GM12878 (cell line): ENCODE measurements around the gene ENTPD6. TPM values are rescaled to one million over a fixed set of nuclear protein-coding genes. Genes with fewer than 3 reads are reported as not detected.

Source experiments
- ATAC-seq: fragments of 200-7000 bp; cut with Tn5 transposase; 3 replicates; pipeline ENCODE4 v1.9.1; 2020; ENCODE audit warnings: mild to moderate bottlenecking, moderate library complexity
- BruUV-seq: library from RNA; stranded (reverse); fragments of 400-500 nt; replicated peaks from 2 replicates; lab custom pipeline; 2021; lab: Mats Ljungman, UMichigan
- CTCF ChIA-PET: fragments of 300-600 bp; sonication (Branson Sonifier 250); formaldehyde crosslinking; extraction: SDS; loops from one replicate; lab custom pipeline; 2021; ENCODE audit warnings: inconsistent platforms; lab: Yijun Ruan, JAX
- POLR2A ChIA-PET: fragments of 350-600 bp; formaldehyde crosslinking; extraction: SDS; loops from one replicate; lab custom pipeline; 2021; ENCODE audit warnings: inconsistent platforms; lab: Charles Lee
- RAD21 ChIA-PET: fragments of 300-600 bp; sonication (Branson Sonifier 250); formaldehyde crosslinking; loops from one replicate; lab custom pipeline; 2023; ENCODE audit warnings: antibody characterized with exemption; ENCODE audit not compliant: unreplicated experiment; lab: Charles Lee
- SMC1A ChIA-PET: fragments of 300-600 bp; sonication (Branson Sonifier 250); formaldehyde crosslinking; loops from one replicate; lab custom pipeline; 2023; ENCODE audit not compliant: unreplicated experiment, uncharacterized antibody; lab: Charles Lee
- DNase-seq: peaks from one replicate; pipeline ENCODE4 v3.0.0-alpha.2; 2011; ENCODE audit warnings: low read depth, low spot score
- FAIRE-seq: peaks from 3 replicates; lab custom pipeline; 2011; peaks lifted over from hg19 to GRCh38; lab: Jason Lieb, UNC
- H2AFZ ChIP-seq: 2 replicates; pipeline ENCODE4 v1.6.0; 2011; ENCODE audit warnings: low read depth, low read length, control low read depth; ENCODE audit not compliant: control insufficient read depth
- H3K27ac ChIP-seq: 2 replicates; pipeline ENCODE4 v1.5.1; 2011; ENCODE audit warnings: control low read depth; ENCODE audit not compliant: control insufficient read depth, insufficient read depth
- H3K27me3 ChIP-seq, 2 experiments: replicated peaks in 1 of 2; 2 replicates each; pipeline versions ENCODE4 v1.6.0 to v1.6.1; 2011; ENCODE audit warnings: low read length in 1 of 2; ENCODE audit not compliant: control insufficient read depth in 2 of 2, insufficient read depth in 2 of 2
- H3K36me3 ChIP-seq, 2 experiments: 2 replicates each; pipeline ENCODE4 v1.5.1; 2011; ENCODE audit warnings: low read length in 1 of 2; ENCODE audit not compliant: control insufficient read depth in 2 of 2, insufficient read depth in 2 of 2
- H3K4me1 ChIP-seq: 2 replicates; pipeline ENCODE4 v1.6.1; 2011; ENCODE audit warnings: mild to moderate bottlenecking, low read length, moderate library complexity, mixed read lengths; ENCODE audit not compliant: control insufficient read depth, insufficient read depth
- H3K4me2 ChIP-seq: 2 replicates; pipeline ENCODE4 v1.6.0; 2011; ENCODE audit warnings: control low read depth; ENCODE audit not compliant: control insufficient read depth, insufficient read depth
- H3K4me3 ChIP-seq: fragments of 200-600 bp; sonication (generic); 2 replicates; pipeline ENCODE4 v1.5.1; 2016
- H3K79me2 ChIP-seq: 2 replicates; pipeline ENCODE4 v1.6.0; 2011; ENCODE audit warnings: low read length; ENCODE audit not compliant: control insufficient read depth, insufficient read depth
- H3K9ac ChIP-seq: 2 replicates; pipeline ENCODE4 v1.8.0; 2011; ENCODE audit warnings: low read length, control low read depth, mixed read lengths; ENCODE audit not compliant: control insufficient read depth, insufficient read depth
- H3K9me3 ChIP-seq: replicated peaks from 3 replicates; pipeline ENCODE4 v1.5.1; 2011; ENCODE audit warnings: mild to moderate bottlenecking, low read length; ENCODE audit not compliant: control insufficient read depth, insufficient read depth
- H4K20me1 ChIP-seq: 2 replicates; pipeline ENCODE4 v1.6.0; 2011; ENCODE audit not compliant: control insufficient read depth, insufficient read depth
- CBFB ChIP-seq: IDR thresholded peaks from 2 replicates; pipeline ENCODE4 v1.6.1; 2016; ENCODE audit warnings: antibody characterized with exemption, low read depth
- CHD4 ChIP-seq: fragments of 200-600 bp; sonication (generic); IDR thresholded peaks from 2 replicates; pipeline ENCODE4 v1.6.1; 2016; ENCODE audit warnings: mild to moderate bottlenecking
- EED ChIP-seq: sonication (generic); IDR thresholded peaks from 2 replicates; pipeline ENCODE4 v1.6.1; 2016; ENCODE audit warnings: antibody characterized with exemption, low read depth
- JUND ChIP-seq: IDR thresholded peaks from 2 replicates; pipeline ENCODE4 v1.6.1; 2012; ENCODE audit warnings: low read depth, mild to moderate bottlenecking, low read length, improper control_type of control experiment, moderate library complexity
- POLR2A ChIP-seq: IDR thresholded peaks from 2 replicates; pipeline ENCODE4 v1.6.1; 2011; ENCODE audit warnings: low read depth, mild to moderate bottlenecking, low read length
- SIX5 ChIP-seq: IDR thresholded peaks from 2 replicates; pipeline ENCODE4 v1.6.1; 2011; ENCODE audit warnings: mild to moderate bottlenecking, low read depth, low read length, moderate library complexity; ENCODE audit not compliant: severe bottlenecking
- WGBS: methylation state at CpG from one replicate; pipeline ENCODE4 v1.1.6; 2016; ENCODE audit warnings: low lambda C conversion rate; ENCODE audit not compliant: insufficient replicate concordance, insufficient coverage; ENCODE audit errors: missing lambda C conversion rate; 5-methylcytosine and 5-hydroxymethylcytosine counted together
- in situ Hi-C: fragments of 300-500 bp; cut with MboI; formaldehyde crosslinking; loops from 9 replicates; pipeline ENCODE4 v1.14.3; 2018; ENCODE audit warnings: mixed read lengths
- intact Hi-C: fragments of 100-400 bp; cut with micrococcal nuclease; formaldehyde crosslinking; loops from one replicate; pipeline ENCODE4 v1.14.2; 2022; ENCODE audit not compliant: unreplicated experiment
- polyA plus RNA-seq, 11 experiments: library from polyadenylated mRNA; depleted of rRNA in 4 of 11; unstranded in 6 of 11; stranded (reverse) in 5 of 11; fragments of >200 nt; fragmentation: Nextera tagmentation in 4 of 11; fragmentation: Illumina TruSeq in 1 of 11; extraction: Ambion mirVana in 4 of 11; extraction: Trizol in 1 of 11; gene quantifications; 1 replicate in 1 of 11; 2 replicates in 10 of 11; pipeline versions ENCODE4 v1.2.1 to v1.2.3, GENCODE V29; 2011 to 2016; ENCODE audit warnings: inconsistent platforms in 2 of 11, missing spikeins in 2 of 11, low read depth in 1 of 11
- total RNA-seq, 4 experiments: library from RNA; depleted of rRNA in 3 of 4; stranded (reverse); fragments of >200 nt in 3 of 4; fragmentation: Illumina TruSeq in 1 of 4; extraction: Trizol in 1 of 4; gene quantifications; 2 replicates each; pipeline versions ENCODE4 v1.2.1 to v1.2.3, GENCODE V29; 2013 to 2021
- TF ChIP-seq, protein P1 (sequence below): fragments of 450-650 bp; IDR thresholded peaks from 2 replicates; pipeline ENCODE4 v1.6.1; 2017; ENCODE audit warnings: low read depth, mild to moderate bottlenecking, moderate library complexity

Gene ENTPD6
- total and polyA plus RNA-seq, 10 of the 15 experiments (the other 5 are each of a cell fraction or from before 2014, with no cell fraction given): 0.53 to 45.4 (median 31.1) TPM

DNA sequence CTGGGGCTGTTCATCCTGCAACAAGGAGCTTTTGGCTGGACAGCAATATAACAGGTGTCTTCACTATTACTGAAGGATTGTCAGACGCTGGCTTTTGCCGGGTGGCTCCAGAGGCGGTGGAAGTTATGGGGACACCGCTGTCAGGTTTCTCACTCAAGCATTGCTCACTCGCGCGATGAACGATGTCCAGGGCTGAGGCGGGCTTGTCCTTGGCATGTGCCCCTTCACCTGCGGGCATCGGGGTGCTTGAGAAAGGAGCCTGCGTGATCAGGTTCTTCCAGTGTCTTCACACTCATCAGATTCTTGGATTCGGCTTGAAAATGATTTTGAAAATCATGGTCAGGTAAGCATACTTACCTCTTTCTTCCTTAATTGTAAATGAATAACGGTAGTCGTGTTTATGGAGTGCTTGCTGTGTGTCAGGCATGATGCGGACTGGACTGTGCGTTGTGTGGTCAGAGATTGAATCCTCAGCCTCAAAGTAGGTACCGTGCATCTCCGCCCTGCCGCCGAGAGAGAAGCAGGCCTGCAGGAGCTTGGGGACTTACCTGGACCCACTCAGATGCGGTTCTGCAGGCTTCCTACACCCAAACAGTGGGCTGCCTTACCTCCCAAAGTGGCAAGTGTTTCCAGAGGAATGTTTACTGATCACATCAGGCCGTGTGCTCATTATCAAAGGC lies 34.1 kb downstream of the ENTPD6 start:
- FAIRE-seq (no peak), ATAC-seq (no peak), DNase-seq (no peak)
- TF ChIP-seq CBFB (no peak), SIX5 (no peak), POLR2A (no peak), JUND (no peak), CHD4 (no peak), EED (no peak)
- TF ChIP-seq, protein P1, sequence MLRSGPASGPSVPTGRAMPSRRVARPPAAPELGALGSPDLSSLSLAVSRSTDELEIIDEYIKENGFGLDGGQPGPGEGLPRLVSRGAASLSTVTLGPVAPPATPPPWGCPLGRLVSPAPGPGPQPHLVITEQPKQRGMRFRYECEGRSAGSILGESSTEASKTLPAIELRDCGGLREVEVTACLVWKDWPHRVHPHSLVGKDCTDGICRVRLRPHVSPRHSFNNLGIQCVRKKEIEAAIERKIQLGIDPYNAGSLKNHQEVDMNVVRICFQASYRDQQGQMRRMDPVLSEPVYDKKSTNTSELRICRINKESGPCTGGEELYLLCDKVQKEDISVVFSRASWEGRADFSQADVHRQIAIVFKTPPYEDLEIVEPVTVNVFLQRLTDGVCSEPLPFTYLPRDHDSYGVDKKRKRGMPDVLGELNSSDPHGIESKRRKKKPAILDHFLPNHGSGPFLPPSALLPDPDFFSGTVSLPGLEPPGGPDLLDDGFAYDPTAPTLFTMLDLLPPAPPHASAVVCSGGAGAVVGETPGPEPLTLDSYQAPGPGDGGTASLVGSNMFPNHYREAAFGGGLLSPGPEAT: no peak
- ChIA-PET CTCF (no interaction called here), SMC1A (no interaction called here), RAD21 (no interaction called here), POLR2A (no interaction called here)
- intact Hi-C loops (no loop called here), in situ Hi-C loops (no loop called here)
- no TSS peak for BruUV-seq
- no peaks in the 10 kb centered on the region for H3K79me2 ChIP-seq
- 83% methylated on average over 23 of the region's 23 CpGs for WGBS
- no peaks in the 10 kb centered on the region for H3K27me3 ChIP-seq
- H3K9me3 ChIP-seq: no peaks in the 10 kb centered on the region
- H3K36me3 ChIP-seq: no peaks in the 10 kb centered on the region; a peak in 2 of 4 replicates
- H3K4me3 ChIP-seq: no peak overlapping the region
- no peaks in the 10 kb centered on the region for H4K20me1 ChIP-seq
- H3K4me1 ChIP-seq: peaks cover 3% of the 10 kb centered on the region
- H3K27ac ChIP-seq: no peak overlapping the region
- H3K9ac ChIP-seq: no peak overlapping the region
- H3K4me2 ChIP-seq: no peak overlapping the region
- H2AFZ ChIP-seq: no peak overlapping the region
